HepG2 (cell line): Measurements from ENCODE around the gene SIVA1. TPM values are rescaled to one million over a fixed set of nuclear protein-coding genes. Genes with fewer than 3 reads are reported as not detected.

ENCODE experiments used
- ARNTL ChIP-seq: sonication (generic); formaldehyde crosslinking; IDR thresholded peaks from 2 replicates; pipeline ENCODE4 v1.4.0; 2020; ENCODE audit warnings: mild to moderate bottlenecking, missing genetic modification reagents
- ATF7 ChIP-seq, 2 experiments: fragments of 450-650 bp in 1 of 2; sonication (generic) in 1 of 2; formaldehyde crosslinking in 1 of 2; IDR thresholded peaks; 2 replicates each; pipeline versions ENCODE4 v1.4.0 to v1.6.1; 2016 to 2020; ENCODE audit warnings: antibody characterized with exemption in 1 of 2, mild to moderate bottlenecking in 1 of 2, missing genetic modification reagents in 1 of 2
- HINFP ChIP-seq: sonication (generic); formaldehyde crosslinking; IDR thresholded peaks from 2 replicates; pipeline ENCODE4 v1.4.0; 2020; ENCODE audit warnings: low read depth, mild to moderate bottlenecking, missing genetic modification reagents
- HMGXB4 ChIP-seq, 2 experiments: sonication (generic) in 1 of 2; formaldehyde crosslinking in 1 of 2; IDR thresholded peaks; 2 replicates each; pipeline versions ENCODE4 v1.4.0 to v1.6.1; 2018 to 2020; ENCODE audit warnings: missing genetic modification reagents in 2 of 2, borderline replicate concordance in 1 of 2, low read depth in 1 of 2, mild to moderate bottlenecking in 1 of 2, missing biosample characterization in 1 of 2
- HNF1A ChIP-seq, 2 experiments: sonication (generic) in 1 of 2; formaldehyde crosslinking in 1 of 2; IDR thresholded peaks; 2 replicates each; pipeline versions ENCODE4 v1.4.0 to v1.6.1; 2016 to 2020; ENCODE audit warnings: borderline replicate concordance in 1 of 2, low read depth in 1 of 2, mild to moderate bottlenecking in 1 of 2, missing genetic modification reagents in 1 of 2
- KDM6A ChIP-seq: IDR thresholded peaks from 2 replicates; pipeline ENCODE4 v1.6.1; 2016; ENCODE audit warnings: low read depth
- KLF6 ChIP-seq: IDR thresholded peaks from 2 replicates; pipeline ENCODE4 v1.8.0; 2016; ENCODE audit warnings: missing biosample characterization, missing genetic modification reagents
- MAFK ChIP-seq, 2 experiments: IDR thresholded peaks in 1 of 2; conservative IDR thresholded peaks in 1 of 2; 2 replicates each; pipeline ENCODE4 v1.6.1; 2011; ENCODE audit warnings: improper control_type of control experiment in 2 of 2, low read length in 2 of 2
- MIER2 ChIP-seq: IDR thresholded peaks from 2 replicates; pipeline ENCODE4 v1.6.1; 2016; ENCODE audit warnings: missing biosample characterization, missing genetic modification reagents
- NFRKB ChIP-seq: fragments of 450-650 bp; IDR thresholded peaks from 2 replicates; pipeline ENCODE4 v1.6.1; 2017
- PCBP1 ChIP-seq: fragments of 200-400 bp; formaldehyde crosslinking; IDR thresholded peaks from 2 replicates; pipeline ENCODE4 v1.6.1; 2017; ENCODE audit warnings: mild to moderate bottlenecking, low read depth, low read length, borderline replicate concordance
- SP1 ChIP-seq, 2 experiments: fragments of 450-650 bp in 1 of 2; sonication (generic) in 1 of 2; formaldehyde crosslinking in 1 of 2; IDR thresholded peaks; 2 replicates each; pipeline versions ENCODE4 v1.4.0 to v1.6.1; 2016 to 2020; ENCODE audit warnings: missing genetic modification reagents in 1 of 2
- XBP1 ChIP-seq: sonication (generic); formaldehyde crosslinking; IDR thresholded peaks from 2 replicates; pipeline ENCODE4 v1.5.0; 2020; ENCODE audit warnings: missing genetic modification reagents
- YY1 ChIP-seq: IDR thresholded peaks from 2 replicates; pipeline ENCODE4 v1.6.1; 2011; ENCODE audit warnings: low read length, low read depth, moderate library complexity, mild to moderate bottlenecking; ENCODE audit not compliant: insufficient read depth, insufficient replicate concordance
- ZFP36L2 ChIP-seq: sonication (generic); formaldehyde crosslinking; IDR thresholded peaks from 2 replicates; pipeline ENCODE4 v1.4.0; 2020; ENCODE audit warnings: missing genetic modification reagents
- ZNF605 ChIP-seq: sonication (generic); formaldehyde crosslinking; IDR thresholded peaks from 2 replicates; pipeline ENCODE4 v1.8.0; 2022; ENCODE audit warnings: mild to moderate bottlenecking, missing genetic modification reagents
- ZNF639 ChIP-seq: conservative IDR thresholded peaks from 2 replicates; pipeline ENCODE4 v1.6.1; 2018; ENCODE audit warnings: missing genetic modification reagents
- ZNF850 ChIP-seq: sonication (generic); formaldehyde crosslinking; conservative IDR thresholded peaks from 2 replicates; pipeline ENCODE4 v1.9.0; 2021; ENCODE audit warnings: mild to moderate bottlenecking, missing genetic modification reagents
- polyA plus RNA-seq, 8 experiments: library from polyadenylated mRNA; depleted of rRNA in 3 of 8; stranded (reverse) in 7 of 8; unstranded in 1 of 8; fragments of >200 nt; fragmentation: Illumina TruSeq in 4 of 8; extraction: Trizol in 4 of 8; gene quantifications; 2 replicates each; pipeline versions ENCODE4 v1.2.1 to v1.2.3, GENCODE V29; 2011 to 2016; ENCODE audit warnings: low read depth in 4 of 8, missing spikeins in 1 of 8, mixed read lengths in 1 of 8; ENCODE audit not compliant: insufficient read depth in 1 of 8
- total RNA-seq, 5 experiments: library from RNA; depleted of rRNA; stranded (reverse); fragments of >200 nt; fragmentation: Illumina TruSeq; extraction: Trizol; gene quantifications; 2 replicates each; pipeline ENCODE4 v1.2.3, GENCODE V29; 2016; ENCODE audit warnings: low read depth in 1 of 5

Gene SIVA1
- total and polyA plus RNA-seq, 2 of the 13 experiments (the other 11 are each of a cell fraction or from before 2014, with no cell fraction given): 123 to 186 TPM

GRCh38 chr14:104723651-104724406 lies 29.1 kb upstream of the SIVA1 start, which contains the start of gene ADSS1 (continued):
- no peak for TF ChIP-seq NFRKB
- no peak for TF ChIP-seq ZNF850
- peak; percentile 52; the same call in 1 of the 2 replicates for TF ChIP-seq ZNF605
- peak; percentile 66 to 89; a peak in 3 of 4 replicates for TF ChIP-seq HMGXB4 (CRISPR knock-in tag; IDR thresholded peaks at IDR 0.05; ENCODE audit: borderline replicate concordance in 1 of 2, low read depth in 1 of 2)
- TF ChIP-seq MAFK (conservative IDR thresholded peaks at IDR 0.05 in 1 of 2, IDR thresholded peaks at IDR 0.05 in 1 of 2; ENCODE audit: low read length in 2 of 2): peak; percentile 50 to 61; a peak in 3 of 4 replicates
- TF ChIP-seq HINFP (CRISPR knock-in tag): 0 out of 2 replicates have a peak, but pooled peaks have one; percentile 8
- TF ChIP-seq KDM6A (CRISPR knock-in tag): no peak
- no peak for TF ChIP-seq PCBP1
- TF ChIP-seq SP1 (IDR thresholded peaks at IDR 0.05): no peak
- peak; percentile 28; the same call in 1 of the 2 replicates for TF ChIP-seq SP1 (CRISPR knock-in tag; IDR thresholded peaks at IDR 0.05)
- no peak; the same call in 1 of the 2 replicates for TF ChIP-seq ARNTL
- peak; percentile 83 for TF ChIP-seq YY1
- no peak for TF ChIP-seq KLF6 (CRISPR knock-in tag)
- TF ChIP-seq XBP1 (CRISPR knock-in tag): no peak
- TF ChIP-seq ZFP36L2 (CRISPR knock-in tag): no peak
- no peak for TF ChIP-seq ATF7 (IDR thresholded peaks at IDR 0.05)
- 0 out of 2 replicates have a peak, but pooled peaks have one; percentile 10 for TF ChIP-seq ATF7 (CRISPR knock-in tag; IDR thresholded peaks at IDR 0.05)
- 0 out of 2 replicates have a peak, but pooled peaks have one; percentile 47 for TF ChIP-seq ZNF639 (CRISPR knock-in tag)
- no peak for TF ChIP-seq HNF1A (IDR thresholded peaks at IDR 0.05; ENCODE audit: low read depth)
- 0 out of 2 replicates have a peak, but pooled peaks have one; percentile 16 for TF ChIP-seq HNF1A (CRISPR knock-in tag; IDR thresholded peaks at IDR 0.05; ENCODE audit: borderline replicate concordance)
- TF ChIP-seq MIER2 (CRISPR knock-in tag): no peak
